ENCODE data around the gene IL31. TPM values are rescaled to one million over a fixed set of nuclear protein-coding genes. Genes with fewer than 3 reads are reported as not detected.

Gene IL31
- total RNA-seq, 2 donors from 2014 or later = not detected

- intact Hi-C loops (cut with DNase I) = no loop called here
- Histone ChIP-seq H3K36me3 (replicated peaks in 1 of 2; ENCODE audit: insufficient read depth in 1 of 2, low read depth in 2 of 2) (no peaks in the 10 kb centered on the region), H3K4me3 (no peak overlapping the region), H3K9me3 (no peaks in the 10 kb centered on the region), H3K4me1 (no peaks in the 10 kb centered on the region), H3K27ac (no peak overlapping the region), H3K27me3 (no peaks in the 10 kb centered on the region)
- ATAC-seq (no peak), DNase-seq (no peak)
- TF ChIP-seq, protein P1, sequence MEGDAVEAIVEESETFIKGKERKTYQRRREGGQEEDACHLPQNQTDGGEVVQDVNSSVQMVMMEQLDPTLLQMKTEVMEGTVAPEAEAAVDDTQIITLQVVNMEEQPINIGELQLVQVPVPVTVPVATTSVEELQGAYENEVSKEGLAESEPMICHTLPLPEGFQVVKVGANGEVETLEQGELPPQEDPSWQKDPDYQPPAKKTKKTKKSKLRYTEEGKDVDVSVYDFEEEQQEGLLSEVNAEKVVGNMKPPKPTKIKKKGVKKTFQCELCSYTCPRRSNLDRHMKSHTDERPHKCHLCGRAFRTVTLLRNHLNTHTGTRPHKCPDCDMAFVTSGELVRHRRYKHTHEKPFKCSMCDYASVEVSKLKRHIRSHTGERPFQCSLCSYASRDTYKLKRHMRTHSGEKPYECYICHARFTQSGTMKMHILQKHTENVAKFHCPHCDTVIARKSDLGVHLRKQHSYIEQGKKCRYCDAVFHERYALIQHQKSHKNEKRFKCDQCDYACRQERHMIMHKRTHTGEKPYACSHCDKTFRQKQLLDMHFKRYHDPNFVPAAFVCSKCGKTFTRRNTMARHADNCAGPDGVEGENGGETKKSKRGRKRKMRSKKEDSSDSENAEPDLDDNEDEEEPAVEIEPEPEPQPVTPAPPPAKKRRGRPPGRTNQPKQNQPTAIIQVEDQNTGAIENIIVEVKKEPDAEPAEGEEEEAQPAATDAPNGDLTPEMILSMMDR (IDR thresholded peaks at IDR 0.05) = no peak
- TF ChIP-seq POLR2A (IDR thresholded peaks at IDR 0.05) = no peak
- WGBS, 2 donors = 85 to 87% methylated on average over 10 of the region's 10 CpGs
Observed at GRCh38 chr12:122167356-122167925, 6.6 kb downstream of the IL31 start.

- no peak overlapping the region for H3K27ac ChIP-seq
- no peaks in the 10 kb centered on the region for H3K27me3 ChIP-seq
- intact Hi-C loops (cut with DNase I) = no loop called here
- DNase-seq (no peak), ATAC-seq (no peak)
- H3K4me1 ChIP-seq = no peaks in the 10 kb centered on the region
- no peaks in the 10 kb centered on the region for H3K9me3 ChIP-seq
- TF ChIP-seq, protein P1 (IDR thresholded peaks at IDR 0.05) = no peak
- no peak for TF ChIP-seq POLR2A (IDR thresholded peaks at IDR 0.05)
- H3K4me3 ChIP-seq = no peak overlapping the region
- H3K36me3 ChIP-seq (replicated peaks in 1 of 2; ENCODE audit: insufficient read depth in 1 of 2, low read depth in 2 of 2) = no peaks in the 10 kb centered on the region
- 76 to 78% methylated on average over 12 to 22 of the region's 22 CpGs for whole genome bisulfite sequencing, 2 donors
Observed at GRCh38 chr12:122166422-122167349, 7.3 kb downstream of the IL31 start.

- no peak for TF ChIP-seq POLR2A (IDR thresholded peaks at IDR 0.05)
- TF ChIP-seq, protein P1 (IDR thresholded peaks at IDR 0.05) = no peak
- no peaks in the 10 kb centered on the region for H3K9me3 ChIP-seq
- no peak overlapping the region for H3K27ac ChIP-seq
- intact Hi-C loops (cut with DNase I) = no loop called here
- no peak overlapping the region for H3K4me3 ChIP-seq
- DNase-seq (no peak), ATAC-seq (no peak)
- no peaks in the 10 kb centered on the region for H3K4me1 ChIP-seq
- no peaks in the 10 kb centered on the region for H3K27me3 ChIP-seq
- H3K36me3 ChIP-seq (replicated peaks in 1 of 2; ENCODE audit: insufficient read depth in 1 of 2, low read depth in 2 of 2) = no peaks in the 10 kb centered on the region
- WGBS, 2 donors = 79 to 81% methylated on average over 3 of the region's 3 CpGs
Observed at GRCh38 chr12:122162976-122163375, 11.0 kb downstream of the IL31 start.

GRCh38 chr12:122161682-122162081 lies 12.3 kb downstream of the IL31 start:
- Histone ChIP-seq H3K27me3 (no peaks in the 10 kb centered on the region), H3K4me3 (no peak overlapping the region), H3K36me3 (replicated peaks in 1 of 2; ENCODE audit: insufficient read depth in 1 of 2, low read depth in 2 of 2) (no peaks in the 10 kb centered on the region), H3K9me3 (no peaks in the 10 kb centered on the region), H3K4me1 (no peaks in the 10 kb centered on the region), H3K27ac (no peak overlapping the region)
- DNase-seq = no peak
- 52 to 73% methylated on average over 8 of the region's 8 CpGs for WGBS, 2 donors
- TF ChIP-seq, protein P1 (IDR thresholded peaks at IDR 0.05) = no peak
- TF ChIP-seq POLR2A (IDR thresholded peaks at IDR 0.05) = no peak
- ATAC-seq = no peak
- intact Hi-C loops (cut with DNase I) = no loop called here
